IMR-90 (cell line): ENCODE results near the gene FAT2. TPM values are rescaled to one million over a fixed set of nuclear protein-coding genes. Genes with fewer than 3 reads are reported as not detected.

ENCODE experiments used
- ATAC-seq: fragments of 200-7000 bp; cut with Tn5 transposase; 2 replicates; pipeline ENCODE4 v1.9.1; 2020; ENCODE audit warnings: low read depth, mild to moderate bottlenecking, moderate library complexity
- BruUV-seq: library from RNA; stranded (reverse); fragments of 400-500 nt; replicated peaks from 2 replicates; lab custom pipeline; 2021; lab: Mats Ljungman, UMichigan
- CTCF ChIA-PET: fragments of 300-600 bp; formaldehyde crosslinking; extraction: SDS; loops from one replicate; lab custom pipeline; 2021; ENCODE audit warnings: antibody characterized with exemption; lab: Yijun Ruan, JAX
- POLR2A ChIA-PET: fragments of 300-600 bp; sonication (Branson Sonifier 250); formaldehyde crosslinking; loops from one replicate; lab custom pipeline; 2022; ENCODE audit warnings: antibody characterized with exemption; ENCODE audit not compliant: unreplicated experiment; lab: Charles Lee
- DNase-seq: peaks from one replicate; pipeline ENCODE4 v3.0.0; 2013
- H2AFZ ChIP-seq: replicated peaks from 2 replicates; pipeline ENCODE3; 2013; ENCODE audit warnings: low read length, mild to moderate bottlenecking; ENCODE audit not compliant: poor library complexity
- H2AK5ac ChIP-seq: 2 replicates; pipeline ENCODE4 v1.6.1; 2013; ENCODE audit warnings: low read depth, low read length, inconsistent platforms
- H2AK9ac ChIP-seq: replicated peaks from 2 replicates; pipeline ENCODE3; 2013; ENCODE audit warnings: mild to moderate bottlenecking, low read depth, low read length, moderate library complexity; ENCODE audit not compliant: poor library complexity
- H2BK120ac ChIP-seq: 2 replicates; pipeline ENCODE4 v1.6.1; 2013; ENCODE audit warnings: low read depth, low read length, inconsistent platforms
- H2BK15ac ChIP-seq: 3 replicates; pipeline ENCODE4 v1.6.1; 2013; ENCODE audit warnings: low read depth, low read length, inconsistent platforms
- H2BK20ac ChIP-seq: 2 replicates; pipeline ENCODE4 v1.6.1; 2013; ENCODE audit warnings: low read depth, mild to moderate bottlenecking, inconsistent platforms, low read length, moderate library complexity
- H2BK5ac ChIP-seq: 2 replicates; pipeline ENCODE4 v1.6.1; 2013; ENCODE audit warnings: mild to moderate bottlenecking, low read depth, low read length, inconsistent platforms; ENCODE audit not compliant: poor library complexity, severe bottlenecking
- H3K14ac ChIP-seq: replicated peaks from 2 replicates; pipeline ENCODE4 v1.6.1; 2013; ENCODE audit warnings: low read depth, low read length, inconsistent platforms
- H3K18ac ChIP-seq: 2 replicates; pipeline ENCODE4 v1.6.1; 2013; ENCODE audit warnings: low read depth, low read length, control low read depth
- H3K23ac ChIP-seq: 2 replicates; pipeline ENCODE4 v1.6.1; 2013; ENCODE audit warnings: low read depth, low read length, inconsistent platforms
- H3K27ac ChIP-seq: 2 replicates; pipeline ENCODE4 v1.5.1; 2013; ENCODE audit warnings: mild to moderate bottlenecking, control low read depth, low read length; ENCODE audit not compliant: insufficient read depth
- H3K27me3 ChIP-seq: 2 replicates; pipeline ENCODE4 v1.6.1; 2013; ENCODE audit warnings: low read length; ENCODE audit not compliant: control insufficient read depth, insufficient read depth
- H3K36me3 ChIP-seq: 2 replicates; pipeline ENCODE4 v1.6.1; 2013; ENCODE audit warnings: low read length, mixed read lengths; ENCODE audit not compliant: control insufficient read depth, insufficient read depth
- H3K4ac ChIP-seq: 2 replicates; pipeline ENCODE4 v1.6.1; 2013; ENCODE audit warnings: low read depth, low read length, inconsistent platforms
- H3K4me1 ChIP-seq: 2 replicates; pipeline ENCODE4 v1.6.1; 2013; ENCODE audit warnings: low read length, mixed read lengths; ENCODE audit not compliant: control insufficient read depth, insufficient read depth
- H3K4me2 ChIP-seq: 2 replicates; pipeline ENCODE4 v1.6.1; 2013; ENCODE audit warnings: low read depth, mild to moderate bottlenecking, control low read depth, low read length, moderate library complexity
- H3K4me3 ChIP-seq: 2 replicates; pipeline ENCODE4 v1.5.1; 2013; ENCODE audit warnings: low read depth, mild to moderate bottlenecking, control low read depth, low read length, moderate library complexity; ENCODE audit not compliant: insufficient read depth
- H3K56ac ChIP-seq: 2 replicates; pipeline ENCODE4 v1.6.1; 2013; ENCODE audit warnings: low read length, inconsistent platforms; ENCODE audit not compliant: insufficient read depth; ENCODE audit errors: extremely low read depth
- H3K79me1 ChIP-seq, 2 experiments: 2 replicates each; pipeline ENCODE4 v1.6.1; 2013; ENCODE audit warnings: low read length in 2 of 2, inconsistent platforms in 1 of 2, low read depth in 1 of 2
- H3K9ac ChIP-seq: 2 replicates; pipeline ENCODE4 v1.6.1; 2013; ENCODE audit warnings: low read depth, low read length, control low read depth
- H3K9me1 ChIP-seq: 2 replicates; pipeline ENCODE4 v1.6.1; 2013; ENCODE audit warnings: low read length, inconsistent platforms; ENCODE audit not compliant: insufficient read depth
- H3K9me3 ChIP-seq: 2 replicates; pipeline ENCODE4 v1.6.1; 2013; ENCODE audit warnings: low read length; ENCODE audit not compliant: control insufficient read depth, insufficient read depth
- H4K20me1 ChIP-seq: 2 replicates; pipeline ENCODE4 v1.6.1; 2013; ENCODE audit warnings: low read length, inconsistent platforms; ENCODE audit not compliant: insufficient read depth
- H4K5ac ChIP-seq: 2 replicates; pipeline ENCODE4 v1.6.1; 2013; ENCODE audit warnings: mild to moderate bottlenecking, low read depth, low read length, control low read depth
- H4K8ac ChIP-seq, 2 experiments: 2 replicates each; pipeline ENCODE4 v1.6.1; 2013; ENCODE audit warnings: low read depth in 2 of 2, low read length in 2 of 2, control low read depth in 1 of 2, inconsistent platforms in 1 of 2
- H4K91ac ChIP-seq: 2 replicates; pipeline ENCODE4 v1.6.1; 2013; ENCODE audit warnings: low read depth, low read length, inconsistent platforms; ENCODE audit not compliant: insufficient read depth
- CHD1 ChIP-seq: IDR thresholded peaks from 2 replicates; pipeline ENCODE4 v1.6.1; 2012; ENCODE audit warnings: low read depth, low read length, improper control_type of control experiment
- FOS ChIP-seq: fragments of 150-350 bp; IDR thresholded peaks from 2 replicates; pipeline ENCODE4 v1.6.1; 2016; ENCODE audit warnings: low read depth, low read length
- MAZ ChIP-seq: IDR thresholded peaks from 2 replicates; pipeline ENCODE4 v1.6.1; 2012; ENCODE audit warnings: low read depth, mild to moderate bottlenecking, low read length, improper control_type of control experiment, moderate library complexity, borderline replicate concordance
- NFE2L2 ChIP-seq: fragments of 150-350 bp; IDR thresholded peaks from 2 replicates; pipeline ENCODE4 v1.6.1; 2016; ENCODE audit warnings: low read depth, mild to moderate bottlenecking, low read length
- RAD21 ChIP-seq: IDR thresholded peaks from 2 replicates; pipeline ENCODE4 v1.6.1; 2012; ENCODE audit warnings: low read length, improper control_type of control experiment
- RFX5 ChIP-seq: IDR thresholded peaks from 2 replicates; pipeline ENCODE4 v1.8.0; 2012; ENCODE audit warnings: low read depth, mild to moderate bottlenecking, low read length, moderate library complexity
- WGBS, 2 experiments: methylation state at CpG; one replicate each; pipeline versions ENCODE4 v1.1.5 to v1.1.7; 2013; ENCODE audit warnings: missing lambda C conversion rate in 2 of 2; ENCODE audit not compliant: insufficient read length in 1 of 2; ENCODE audit errors: extremely low coverage in 2 of 2; 5-methylcytosine and 5-hydroxymethylcytosine counted together
- dilution Hi-C: fragments of 300-500 bp; cut with HindIII; formaldehyde crosslinking; loops from one replicate; pipeline ENCODE4 v1.14.3; 2018; ENCODE audit warnings: low sequenced_read_pairs; ENCODE audit not compliant: unreplicated experiment
- in situ Hi-C: fragments of 300-500 bp; cut with MboI; formaldehyde crosslinking; loops from 3 replicates; pipeline ENCODE4 v1.14.3; 2019; ENCODE audit warnings: low sequenced_read_pairs, inconsistent platforms, mixed read lengths
- intact Hi-C: fragments of 100-400 bp; cut with micrococcal nuclease; formaldehyde crosslinking; loops from 2 replicates; pipeline ENCODE4 v1.10.0; 2022
- polyA plus RNA-seq, 3 experiments: library from polyadenylated mRNA; depleted of rRNA; stranded (reverse); fragments of >200 nt; gene quantifications; 2 replicates each; pipeline ENCODE4 v1.2.3, GENCODE V29; 2012; ENCODE audit warnings: low replicate concordance in 1 of 3
- total RNA-seq: library from RNA; depleted of rRNA; stranded (reverse); fragments of >200 nt; gene quantifications from 2 replicates; pipeline ENCODE4 v1.2.3, GENCODE V29; 2012

Gene FAT2
- total and polyA plus RNA-seq, 2 of the 4 experiments (the other 2 are of a cell fraction) = under 0.01 to 0.03 TPM

DNA sequence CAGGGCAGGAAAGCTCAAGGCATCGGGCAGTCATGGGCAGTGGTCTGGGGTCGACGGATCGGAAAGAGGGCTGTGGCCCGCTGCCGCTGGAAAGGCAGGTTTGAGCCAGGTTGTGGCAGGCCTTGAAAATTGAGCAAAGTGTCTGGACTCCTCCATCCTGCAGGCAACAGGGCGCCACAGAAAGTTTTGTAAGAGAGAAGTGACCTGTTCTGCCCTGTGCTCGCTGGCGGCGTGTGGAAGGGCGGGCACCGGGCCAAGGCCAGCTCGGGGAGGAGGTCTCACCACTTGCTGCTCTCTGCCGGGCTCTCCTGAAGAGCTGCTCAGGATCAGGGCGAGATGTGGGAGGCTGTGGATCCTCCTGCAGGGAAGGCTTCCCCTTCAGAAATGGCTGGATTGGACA is 41.4 kb upstream of the FAT2 start:
- CTCF ChIA-PET = no interaction called here
- no peak overlapping the region for H2BK15ac ChIP-seq
- no peaks in the 10 kb centered on the region for H4K20me1 ChIP-seq
- no peak overlapping the region for H4K8ac ChIP-seq
- H3K4me1 ChIP-seq = no peaks in the 10 kb centered on the region
- 35% methylated on average over 5 of the region's 15 CpGs; no CpG with 5 or more reads in 1 of the 2 experiments for WGBS, 2 experiments
- intact Hi-C loops = no loop called here
- dilution Hi-C loops = no loop called here
- H3K56ac ChIP-seq = no peak overlapping the region
- no peak overlapping the region for H4K5ac ChIP-seq
- DNase-seq = no peak
- TF ChIP-seq CHD1 (no peak), RAD21 (no peak), FOS (no peak), MAZ (no peak), RFX5 (no peak), NFE2L2 (no peak)
- H3K9me1 ChIP-seq = no peaks in the 10 kb centered on the region
- H2AK9ac ChIP-seq = no peak overlapping the region
- H3K18ac ChIP-seq = no peak overlapping the region
- H3K27ac ChIP-seq = no peak overlapping the region
- POLR2A ChIA-PET = no interaction called here
- H3K4me2 ChIP-seq = no peak overlapping the region
- no peak overlapping the region for H2BK120ac ChIP-seq
- H4K91ac ChIP-seq = no peak overlapping the region
- no peak overlapping the region for H3K4me3 ChIP-seq
- no peak overlapping the region for H3K14ac ChIP-seq
- ATAC-seq = no peak
- H2AK5ac ChIP-seq = no peak overlapping the region
- H3K23ac ChIP-seq = no peak overlapping the region
- no peak overlapping the region for H2BK5ac ChIP-seq
- BruUV-seq = no TSS peak
- no peaks in the 10 kb centered on the region for H3K79me1 ChIP-seq
- in situ Hi-C loops = no loop called here
- H3K4ac ChIP-seq = no peak overlapping the region
- no peak overlapping the region for H2BK20ac ChIP-seq
- peaks cover 21% of the 10 kb centered on the region for H3K27me3 ChIP-seq
- H3K36me3 ChIP-seq = no peaks in the 10 kb centered on the region
- no peaks in the 10 kb centered on the region for H3K9me3 ChIP-seq
- no peak overlapping the region for H2AFZ ChIP-seq
- no peak overlapping the region for H3K9ac ChIP-seq
